Amniotic stem cell (primary cell): ENCODE measurements around the gene DACH2.

ENCODE experiments used
- DNase-seq: peaks from one replicate; lab custom pipeline; 2025; lab: John Stamatoyannopoulos, UW

Gene DACH2

GRCh38 chrX:86322913-86323312, 174.7 kb downstream of the DACH2 start:
- no peak for DNase-seq

- no peak for DNase-seq
Observed at GRCh38 chrX:86329174-86329573, 180.9 kb downstream of the DACH2 start.

- DNase-seq = no peak
Observed at GRCh38 chrX:86348669-86349068, 200.4 kb downstream of the DACH2 start.

GRCh38 chrX:86349115-86349514, 200.9 kb downstream of the DACH2 start:
- DNase-seq = no peak

- DNase-seq = no peak
Observed at GRCh38 chrX:86369847-86370630, 221.8 kb downstream of the DACH2 start.

- DNase-seq = no peak
Observed at GRCh38 chrX:86370927-86371326, 222.7 kb downstream of the DACH2 start.

GRCh38 chrX:86379209-86379608, 231.0 kb downstream of the DACH2 start:
- no peak for DNase-seq

GRCh38 chrX:86383681-86384540, 235.7 kb downstream of the DACH2 start:
- DNase-seq = no peak

GRCh38 chrX:86407371-86407770, 259.1 kb downstream of the DACH2 start:
- no peak for DNase-seq

GRCh38 chrX:86421771-86422170, 273.5 kb downstream of the DACH2 start:
- no peak for DNase-seq

- no peak for DNase-seq
Observed at GRCh38 chrX:86436116-86436515, 287.9 kb downstream of the DACH2 start.

GRCh38 chrX:86455495-86455894, 307.2 kb downstream of the DACH2 start:
- DNase-seq = no peak

- no peak for DNase-seq
Observed at GRCh38 chrX:86460760-86461159, 312.5 kb downstream of the DACH2 start.

GRCh38 chrX:86504297-86504696, 356.0 kb downstream of the DACH2 start:
- no peak for DNase-seq

GRCh38 chrX:86507331-86507730, 359.1 kb downstream of the DACH2 start:
- no peak for DNase-seq

- DNase-seq = no peak
Observed at GRCh38 chrX:86579777-86580176, 431.5 kb downstream of the DACH2 start.

- no peak for DNase-seq
Observed at GRCh38 chrX:86604607-86605006, 456.4 kb downstream of the DACH2 start.

GRCh38 chrX:86696951-86697350, 548.7 kb downstream of the DACH2 start:
- DNase-seq = no peak

GRCh38 chrX:86711531-86712180, 563.4 kb downstream of the DACH2 start:
- DNase-seq = no peak

GRCh38 chrX:86714441-86714840, 566.2 kb downstream of the DACH2 start:
- DNase-seq = no peak

GRCh38 chrX:86724277-86724676, 576.0 kb downstream of the DACH2 start:
- DNase-seq = no peak

- DNase-seq = no peak
Observed at GRCh38 chrX:86747091-86747490, 598.8 kb downstream of the DACH2 start.

GRCh38 chrX:86805241-86805640, 657.0 kb downstream of the DACH2 start:
- no peak for DNase-seq
